Measurements from ENCODE around the gene MYLK3.
"Not testable (repeated sequence)": the region's sequence is repeated elsewhere in the genome, so short reads cannot be mapped to it uniquely, and the experiment has no call there.

The MYLK3 gene

GRCh38 chr16:46789499-46790414 lies 41.6 kb upstream of the MYLK3 start:
- no peaks in the 10 kb centered on the region for H3K36me3 ChIP-seq (replicated peaks)
- peak; percentile 64 for DNase-seq
- no peaks in the 10 kb centered on the region for H3K27me3 ChIP-seq (replicated peaks)
- in situ Hi-C loops (cut with HindIII; ENCODE audit: low pct_ligation_motif_present, low sequenced_read_pairs) = no loop called here
- peak overlapping the region; percentile 73 for H3K4me3 ChIP-seq (ENCODE audit: low read depth, low read length)
- TF ChIP-seq CTCF (IDR thresholded peaks at IDR 0.05; ENCODE audit: low read depth, low read length, missing control alignments) = no peak
- H3K27ac ChIP-seq = peak overlapping the region; percentile 83

GRCh38 chr16:46788891-46789474 lies 40.8 kb upstream of the MYLK3 start:
- Histone ChIP-seq H3K36me3 (replicated peaks) (no peaks in the 10 kb centered on the region), H3K27me3 (replicated peaks) (no peaks in the 10 kb centered on the region), H3K27ac (no peak overlapping the region), H3K4me3 (ENCODE audit: low read depth, low read length) (no peak overlapping the region)
- TF ChIP-seq CTCF (IDR thresholded peaks at IDR 0.05; ENCODE audit: low read depth, low read length, missing control alignments) = no peak
- no peak for DNase-seq
- in situ Hi-C loops (cut with HindIII; ENCODE audit: low pct_ligation_motif_present, low sequenced_read_pairs) = no loop called here

- DNase-seq = no peak
- H3K27ac ChIP-seq = no peak overlapping the region
These were observed 39.8 kb upstream of the MYLK3 start for GRCh38 chr16:46787909-46788308.

GRCh38 chr16:46785076-46785845 lies 37.1 kb upstream of the MYLK3 start:
- TF ChIP-seq CTCF (IDR thresholded peaks at IDR 0.05; ENCODE audit: low read depth, low read length, missing control alignments) = no peak
- in situ Hi-C loops (cut with HindIII; ENCODE audit: low pct_ligation_motif_present, low sequenced_read_pairs) = no loop called here
- no peak for DNase-seq
- Histone ChIP-seq H3K27ac (no peak overlapping the region), H3K4me3 (ENCODE audit: low read depth, low read length) (no peak overlapping the region), H3K36me3 (replicated peaks) (no peaks in the 10 kb centered on the region), H3K27me3 (replicated peaks) (no peaks in the 10 kb centered on the region)

More at GRCh38 chr16:46787909-46788308, 39.8 kb upstream of the MYLK3 start:
- in situ Hi-C loops (cut with HindIII; ENCODE audit: low pct_ligation_motif_present, low sequenced_read_pairs) = no loop called here
- no peak overlapping the region for H3K4me3 ChIP-seq (ENCODE audit: low read depth, low read length)
- TF ChIP-seq CTCF (IDR thresholded peaks at IDR 0.05; ENCODE audit: low read depth, low read length, missing control alignments) = no peak
- H3K36me3 ChIP-seq (replicated peaks) = no peaks in the 10 kb centered on the region
- H3K27me3 ChIP-seq (replicated peaks) = no peaks in the 10 kb centered on the region

- in situ Hi-C loops (cut with HindIII; ENCODE audit: low pct_ligation_motif_present, low sequenced_read_pairs); DNase-seq: not testable (repeated sequence)
These were observed 36.4 kb upstream of the MYLK3 start for GRCh38 chr16:46784569-46784968.

GRCh38 chr16:46783800-46784199 lies 35.7 kb upstream of the MYLK3 start:
- no peak for DNase-seq
- in situ Hi-C loops (cut with HindIII; ENCODE audit: low pct_ligation_motif_present, low sequenced_read_pairs) = no loop called here
- Histone ChIP-seq H3K36me3 (replicated peaks) (no peaks in the 10 kb centered on the region), H3K27me3 (replicated peaks) (no peaks in the 10 kb centered on the region), H3K4me3 (ENCODE audit: low read depth, low read length) (no peak overlapping the region), H3K27ac (no peak overlapping the region)
- TF ChIP-seq CTCF (IDR thresholded peaks at IDR 0.05; ENCODE audit: low read depth, low read length, missing control alignments) = no peak

More at GRCh38 chr16:46784569-46784968, 36.4 kb upstream of the MYLK3 start:
- not testable (repeated sequence) for H3K36me3 ChIP-seq (replicated peaks); H3K27me3 ChIP-seq (replicated peaks); H3K4me3 ChIP-seq (ENCODE audit: low read depth, low read length); H3K27ac ChIP-seq

All from brain microvascular endothelial cell (primary cell).